Measurements from ENCODE around the gene TGFA. TPM values are rescaled to one million over a fixed set of nuclear protein-coding genes. Genes with fewer than 3 reads are reported as not detected.

The TGFA gene
- total and polyA plus RNA-seq, 10 of the 15 experiments (the other 5 are each of a cell fraction or from before 2014, with no cell fraction given), result 0.03 to 0.23 TPM; not detected in 8

GRCh38 chr2:70560040-70560439 lies 6.4 kb upstream of the TGFA start (continued):
- TF ChIP-seq CTCF (IDR thresholded peaks at IDR 0.05 in 2 of 3, conservative IDR thresholded peaks at IDR 0.05 in 1 of 3; ENCODE audit: control insufficient read depth in 2 of 3, extremely low read depth in 1 of 3, insufficient read depth in 1 of 3, low read depth in 3 of 3, low read length in 3 of 3) (no peak), NR2C2 (IDR thresholded peaks at IDR 0.05; ENCODE audit: borderline replicate concordance, control insufficient read depth, insufficient read length, low read depth) (no peak)

DNA sequence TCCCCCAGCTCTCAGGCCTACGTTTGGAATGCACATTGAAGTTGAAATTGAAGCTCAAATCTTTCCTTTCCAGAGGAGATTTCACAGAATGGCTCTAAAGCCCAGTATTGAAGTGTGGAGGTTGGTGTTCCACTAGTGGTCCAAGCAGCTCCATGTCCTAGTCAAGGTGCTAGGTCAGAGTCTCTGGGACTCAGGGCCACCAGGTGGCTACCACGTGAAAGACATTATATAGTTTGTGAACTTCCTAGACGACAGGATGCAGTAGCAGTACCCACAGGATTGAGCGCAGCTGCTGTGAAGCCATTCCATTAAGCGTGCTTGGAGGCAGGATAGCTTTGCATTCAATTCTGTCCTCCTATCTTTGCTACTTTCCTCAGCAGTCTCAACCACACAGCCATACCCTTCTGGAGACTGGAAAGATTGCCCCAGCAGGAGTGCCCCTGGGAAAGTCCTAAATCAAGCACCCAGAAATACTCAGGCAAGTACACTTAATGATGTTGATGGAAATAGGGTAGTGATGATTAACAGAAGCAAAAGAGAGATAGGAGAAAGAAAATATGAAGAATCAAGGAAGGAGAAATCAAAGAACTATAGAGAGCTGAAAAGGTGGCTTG lies 4.7 kb upstream of the TGFA start:
- no peak for FAIRE-seq
- Histone ChIP-seq H3K36me3 (ENCODE audit: control insufficient read depth in 2 of 2, insufficient read depth in 2 of 2, low read length in 1 of 2) (no peaks in the 10 kb centered on the region), H2AFZ (ENCODE audit: control insufficient read depth, low read depth, low read length) (no peak overlapping the region), H3K9me3 (replicated peaks; ENCODE audit: control insufficient read depth, insufficient read depth, low read length) (no peaks in the 10 kb centered on the region), H3K4me1 (ENCODE audit: control insufficient read depth, insufficient read depth, low read length) (no peaks in the 10 kb centered on the region), H3K27ac (ENCODE audit: control insufficient read depth, insufficient read depth) (no peak overlapping the region), H3K27me3 (replicated peaks in 1 of 2; ENCODE audit: control insufficient read depth in 2 of 2, insufficient read depth in 2 of 2, low read length in 1 of 2) (peaks cover 5 to 7% of the 10 kb centered on the region in 2 experiments; a peak in 3 of 4 replicates), H4K20me1 (ENCODE audit: control insufficient read depth, insufficient read depth) (no peaks in the 10 kb centered on the region), H3K4me3 (no peak overlapping the region), H3K79me2 (ENCODE audit: control insufficient read depth, insufficient read depth, low read length) (no peaks in the 10 kb centered on the region), H3K9ac (ENCODE audit: control insufficient read depth, insufficient read depth, low read length) (no peak overlapping the region), H3K4me2 (ENCODE audit: control insufficient read depth, insufficient read depth) (no peak overlapping the region)
- TF ChIP-seq, protein P1, sequence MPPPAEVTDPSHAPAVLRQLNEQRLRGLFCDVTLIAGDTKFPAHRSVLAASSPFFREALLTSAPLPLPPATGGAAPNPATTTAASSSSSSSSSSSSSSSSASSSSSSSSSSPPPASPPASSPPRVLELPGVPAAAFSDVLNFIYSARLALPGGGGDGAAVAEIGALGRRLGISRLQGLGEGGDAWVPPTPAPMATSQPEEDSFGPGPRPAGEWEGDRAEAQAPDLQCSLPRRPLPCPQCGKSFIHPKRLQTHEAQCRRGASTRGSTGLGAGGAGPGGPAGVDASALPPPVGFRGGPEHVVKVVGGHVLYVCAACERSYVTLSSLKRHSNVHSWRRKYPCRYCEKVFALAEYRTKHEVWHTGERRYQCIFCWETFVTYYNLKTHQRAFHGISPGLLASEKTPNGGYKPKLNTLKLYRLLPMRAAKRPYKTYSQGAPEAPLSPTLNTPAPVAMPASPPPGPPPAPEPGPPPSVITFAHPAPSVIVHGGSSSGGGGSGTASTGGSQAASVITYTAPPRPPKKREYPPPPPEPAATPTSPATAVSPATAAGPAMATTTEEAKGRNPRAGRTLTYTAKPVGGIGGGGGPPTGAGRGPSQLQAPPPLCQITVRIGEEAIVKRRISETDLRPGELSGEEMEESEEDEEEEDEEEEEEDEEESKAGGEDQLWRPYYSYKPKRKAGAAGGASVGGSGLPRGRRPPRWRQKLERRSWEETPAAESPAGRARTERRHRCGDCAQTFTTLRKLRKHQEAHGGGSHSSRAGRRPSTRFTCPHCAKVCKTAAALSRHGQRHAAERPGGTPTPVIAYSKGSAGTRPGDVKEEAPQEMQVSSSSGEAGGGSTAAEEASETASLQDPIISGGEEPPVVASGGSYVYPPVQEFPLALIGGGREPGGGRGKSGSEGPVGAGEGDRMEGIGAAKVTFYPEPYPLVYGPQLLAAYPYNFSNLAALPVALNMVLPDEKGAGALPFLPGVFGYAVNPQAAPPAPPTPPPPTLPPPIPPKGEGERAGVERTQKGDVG (CRISPR knock-in tag; IDR thresholded peaks at IDR 0.05), result no peak
- CTCF ChIA-PET, result interaction anchor here (1.3 to 2.1 kb wide), 2 partner anchors 9 to 59 kb away, joined by 4 read pairs; no protein-coding TSS in a partner anchor
- 28% methylated on average over 5 of the region's 5 CpGs for WGBS (ENCODE audit: insufficient coverage, insufficient replicate concordance, low lambda C conversion rate, missing lambda C conversion rate)
- RAD21 ChIA-PET (ENCODE audit: unreplicated experiment), result no interaction called here
- ATAC-seq, result no peak
- POLR2A ChIA-PET, result no interaction called here
- in situ Hi-C loops (cut with MboI) (no loop called here), intact Hi-C loops (cut with micrococcal nuclease; ENCODE audit: unreplicated experiment) (no loop called here)
- no peak for DNase-seq (ENCODE audit: low read depth, low spot score)
- SMC1A ChIA-PET (ENCODE audit: uncharacterized antibody, unreplicated experiment), result no interaction called here
- no TSS peak for BruUV-seq (replicated peaks)
